Caco-2 (cell line): ENCODE data around the gene OR9G4. TPM values are rescaled to one million over a fixed set of nuclear protein-coding genes. Genes with fewer than 3 reads are reported as not detected.
A peak's percentile ranks its signal among the peaks of the same experiment; 100 is the strongest.

Experiments
- BruUV-seq: library from RNA; stranded (reverse); fragments of 400-500 nt; replicated peaks from 2 replicates; lab custom pipeline; 2021; lab: Mats Ljungman, UMichigan
- CTCF ChIA-PET: fragments of 300-600 bp; sonication (Branson Sonifier 250); formaldehyde crosslinking; loops from one replicate; lab custom pipeline; 2022; ENCODE audit warnings: antibody characterized with exemption; lab: Charles Lee
- POLR2A ChIA-PET: fragments of 300-600 bp; sonication (Branson Sonifier 250); formaldehyde crosslinking; loops from one replicate; lab custom pipeline; 2022; ENCODE audit warnings: antibody characterized with exemption; lab: Charles Lee
- DNase-seq, 2 experiments: peaks; one replicate each; pipeline versions ENCODE4 v3.0.0 to v3.0.0-alpha.2; 2020 to 2022
- H3K27me3 ChIP-seq: replicated peaks from 2 replicates; pipeline ENCODE4 v1.6.0; 2011; ENCODE audit warnings: low read length; ENCODE audit not compliant: control insufficient read depth, insufficient read depth
- H3K36me3 ChIP-seq: 2 replicates; pipeline ENCODE4 v1.5.1; 2011; ENCODE audit warnings: low read length; ENCODE audit not compliant: control insufficient read depth, insufficient read depth
- H3K4me1 ChIP-seq: fragments of 250-450 bp; sonication (Bioruptor Pico); 2 replicates; pipeline ENCODE4 v1.5.1; 2020; ENCODE audit warnings: mild to moderate bottlenecking
- H3K4me3 ChIP-seq: 2 replicates; pipeline ENCODE4 v1.5.1; 2011; ENCODE audit warnings: low read depth, mild to moderate bottlenecking, control low read depth, low read length
- H3K9me3 ChIP-seq: fragments of 250-450 bp; sonication (Bioruptor Pico); 2 replicates; pipeline ENCODE4 v1.5.1; 2020; ENCODE audit warnings: mild to moderate bottlenecking, moderate library complexity
- H3K27ac Mint-ChIP-seq: one replicate; pipeline ENCODE4 v1.8.0; 2022; ENCODE audit warnings: mixed read lengths; ENCODE audit not compliant: unreplicated experiment
- H3K27me3 Mint-ChIP-seq: one replicate; pipeline ENCODE4 v1.8.0; 2022; ENCODE audit warnings: mixed read lengths; ENCODE audit not compliant: insufficient read depth, unreplicated experiment
- H3K36me3 Mint-ChIP-seq: one replicate; pipeline ENCODE4 v1.8.0; 2022; ENCODE audit warnings: mild to moderate bottlenecking, mixed read lengths; ENCODE audit not compliant: insufficient read depth, unreplicated experiment
- H3K4me1 Mint-ChIP-seq: one replicate; pipeline ENCODE4 v1.8.0; 2022; ENCODE audit warnings: low read depth, mixed read lengths; ENCODE audit not compliant: unreplicated experiment
- H3K4me3 Mint-ChIP-seq: one replicate; pipeline ENCODE4 v1.8.0; 2022; ENCODE audit warnings: mild to moderate bottlenecking, moderate library complexity, mixed read lengths; ENCODE audit not compliant: unreplicated experiment
- H3K9me3 Mint-ChIP-seq: one replicate; pipeline ENCODE4 v1.8.0; 2022; ENCODE audit warnings: mixed read lengths; ENCODE audit not compliant: unreplicated experiment
- CTCF ChIP-seq, 2 experiments: fragments of 200-600 bp in 1 of 2; IDR thresholded peaks; 1 replicate in 1 of 2; 2 replicates in 1 of 2; pipeline versions ENCODE4 v1.5.1 to v1.8.0; 2011 to 2022; ENCODE audit warnings: antibody characterized with exemption in 1 of 2, control low read depth in 1 of 2, inconsistent platforms in 1 of 2, low read depth in 1 of 2, low read length in 1 of 2, mild to moderate bottlenecking in 1 of 2, moderate library complexity in 1 of 2; ENCODE audit not compliant: insufficient read depth in 1 of 2, severe bottlenecking in 1 of 2, unreplicated experiment in 1 of 2
- intact Hi-C: fragments of 100-400 bp; cut with micrococcal nuclease; formaldehyde crosslinking; loops from one replicate; pipeline ENCODE4 v1.10.0; 2022; ENCODE audit not compliant: unreplicated experiment
- microRNA-seq: library from miRNA; unstranded; fragments of <30 nt; microRNA quantifications from one replicate; pipeline ENCODE4 v1.2.0, GENCODE V29; 2022
- total RNA-seq: library from RNA; stranded (reverse); gene quantifications from 2 replicates; pipeline ENCODE4 v1.2.3, GENCODE V29; 2022

Gene OR9G4
- total RNA-seq, 1 experiment from 2014 or later, result not detected

GRCh38 chr11:56700242-56700913 lies 48.1 kb downstream of the OR9G4 start:
- intact Hi-C loops, result loop anchor here (5.0 to 10.0 kb wide), 2 partner anchors 63 to 176 kb away; no protein-coding TSS in a partner anchor

GRCh38 chr11:56698795-56699194 lies 49.7 kb downstream of the OR9G4 start, which contains the start of gene OR9G1:
OR9G1 (plus strand) TSS chr11:56699095; CDS start chr11:56700388, 1,293 bp downstream.
- POLR2A ChIA-PET, result no interaction called here
- Mint-ChIP-seq H3K4me3 (no peak within 1 kb of the TSS), H3K36me3 (no peaks in the 10 kb centered on the region), H3K9me3 (no peaks in the 10 kb centered on the region), H3K27ac (no peak within 1 kb of the TSS), H3K27me3 (peaks cover 11% of the 10 kb centered on the region), H3K4me1 (no peaks in the 10 kb centered on the region)
- H3K4me1 ChIP-seq, result no peaks in the 10 kb centered on the region
- no peak for TF ChIP-seq CTCF (IDR thresholded peaks at IDR 0.05; ENCODE audit: insufficient read depth in 1 of 2, low read depth in 1 of 2, low read length in 1 of 2, severe bottlenecking in 1 of 2, unreplicated experiment in 1 of 2)
- no TSS peak for BruUV-seq
- H3K27me3 ChIP-seq, result no peaks in the 10 kb centered on the region
- DNase-seq, result no peak
- no peaks in the 10 kb centered on the region for H3K36me3 ChIP-seq
- CTCF ChIA-PET, result no interaction called here
- no peaks in the 10 kb centered on the region for H3K9me3 ChIP-seq
- H3K4me3 ChIP-seq, result no peak within 1 kb of the TSS
- intact Hi-C loops, result no loop called here

More at GRCh38 chr11:56700242-56700913, 48.1 kb downstream of the OR9G4 start:
- Histone ChIP-seq H3K27me3 (no peaks in the 10 kb centered on the region), H3K9me3 (no peaks in the 10 kb centered on the region), H3K36me3 (no peaks in the 10 kb centered on the region), H3K4me3 (no peak overlapping the region), H3K4me1 (no peaks in the 10 kb centered on the region)
- Mint-ChIP-seq H3K27me3 (peaks cover 11% of the 10 kb centered on the region), H3K9me3 (no peaks in the 10 kb centered on the region), H3K4me1 (no peaks in the 10 kb centered on the region), H3K4me3 (no peak overlapping the region), H3K27ac (no peak overlapping the region), H3K36me3 (no peaks in the 10 kb centered on the region)
- CTCF ChIA-PET, result no interaction called here
- POLR2A ChIA-PET, result interaction anchor here (0.6 kb wide), 1 partner anchor 1228 kb away, joined by 3 read pairs; no protein-coding TSS in a partner anchor
- TF ChIP-seq CTCF (IDR thresholded peaks at IDR 0.05; ENCODE audit: insufficient read depth in 1 of 2, low read depth in 1 of 2, low read length in 1 of 2, severe bottlenecking in 1 of 2, unreplicated experiment in 1 of 2), result no peak
- BruUV-seq, result no TSS peak
- peak in 1 of 2 experiments; percentile 8 for DNase-seq

DNA sequence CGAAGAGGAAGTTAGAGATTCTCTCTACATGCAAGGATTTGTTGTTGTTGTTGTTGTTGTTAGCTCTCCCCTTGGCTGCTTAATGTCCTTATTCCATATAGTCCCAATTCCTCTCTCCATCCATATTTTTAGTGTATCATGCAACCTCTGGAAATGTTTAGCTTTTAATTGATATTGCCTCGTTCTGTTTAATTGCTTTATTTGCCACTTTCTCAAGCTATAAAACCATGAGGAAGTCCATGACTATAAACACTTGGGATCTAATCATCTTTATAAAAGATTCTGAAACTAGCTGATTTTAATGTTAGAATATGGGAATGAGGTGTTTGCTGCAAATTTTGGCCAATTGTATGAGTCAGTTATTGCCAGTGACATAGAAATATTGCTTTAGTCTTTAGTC lies 55.1 kb downstream of the OR9G4 start:
- H3K9me3 Mint-ChIP-seq, result no peaks in the 10 kb centered on the region
- no peak for TF ChIP-seq CTCF (IDR thresholded peaks at IDR 0.05; ENCODE audit: insufficient read depth in 1 of 2, low read depth in 1 of 2, low read length in 1 of 2, severe bottlenecking in 1 of 2, unreplicated experiment in 1 of 2)

More for the DNA sequence above, 55.1 kb downstream of the OR9G4 start:
- no peak overlapping the region for H3K27ac Mint-ChIP-seq
- BruUV-seq, result no TSS peak
- no peaks in the 10 kb centered on the region for H3K36me3 ChIP-seq
- ChIA-PET CTCF (no interaction called here), POLR2A (no interaction called here)
- no peak for DNase-seq
- no peak overlapping the region for H3K4me3 Mint-ChIP-seq
- H3K9me3 ChIP-seq, result no peaks in the 10 kb centered on the region
- H3K4me1 ChIP-seq, result no peaks in the 10 kb centered on the region
- peaks cover 7% of the 10 kb centered on the region for H3K27me3 Mint-ChIP-seq
- intact Hi-C loops, result no loop called here
- H3K4me3 ChIP-seq, result no peak overlapping the region
- no peaks in the 10 kb centered on the region for H3K4me1 Mint-ChIP-seq
- no peaks in the 10 kb centered on the region for H3K36me3 Mint-ChIP-seq
- no peaks in the 10 kb centered on the region for H3K27me3 ChIP-seq

Small RNAs within 50 kb of the gene (microRNA-seq; reads per million reads assigned to microRNA genes)
- gene MIR6128, result not detected

Other genes starting within 250 kb of the OR9G4 start
- not detected in 2 replicates for gene OR5M11, start 205.4 kb downstream of the OR9G4 start, total RNA-seq
- not detected in 2 replicates for gene OR5M10, start 171.0 kb downstream of the OR9G4 start, total RNA-seq
- not detected in 2 replicates for gene OR5M1, start 133.8 kb downstream of the OR9G4 start, total RNA-seq
- not detected in 2 replicates for gene OR5AP2, start 106.3 kb downstream of the OR9G4 start, total RNA-seq
- not detected in 2 replicates for gene OR5AR1, start 85.0 kb downstream of the OR9G4 start, total RNA-seq
- gene OR9G1, start 49.6 kb downstream of the OR9G4 start, total RNA-seq, result not detected in 2 replicates
- not detected in 2 replicates for gene OR5AK2, start 240.2 kb upstream of the OR9G4 start, total RNA-seq